ENCODE measurements around the gene MARCHF3. TPM values are rescaled to one million over a fixed set of nuclear protein-coding genes. Genes with fewer than 3 reads are reported as not detected.
"Not testable (repeated sequence)": the region's sequence is repeated elsewhere in the genome, so short reads cannot be mapped to it uniquely, and the experiment has no call there.

The MARCHF3 gene
- total RNA-seq, 4 donors from 2014 or later: 10.7 to 22.9 (median 20.1) TPM

GRCh38 chr5:126853541-126854307, 176.6 kb downstream of the MARCHF3 start:
- not testable (repeated sequence) for H3K9me3 ChIP-seq, H3K36me3 ChIP-seq, H3K27me3 ChIP-seq
- peak in 1 of 2 donors; percentile 35 for TF ChIP-seq POLR2A (IDR thresholded peaks at IDR 0.05)
- Histone ChIP-seq H3K4me1 (peaks cover 0 to 14% (median 3%) of the 10 kb centered on the region in 4 donors), H3K27ac (peak overlapping the region in 3 of 4 donors; percentile 27 to 79 (median 76)), H3K4me3 (peak overlapping the region in 2 of 4 donors; percentile 9 to 26)
- peak in 1 of 3 donors; percentile 48 for DNase-seq

GRCh38 chr5:126852841-126853271, 177.5 kb downstream of the MARCHF3 start:
- H3K36me3 ChIP-seq: no peaks in the 10 kb centered on the region
- peaks cover 0 to 14% (median 3%) of the 10 kb centered on the region in 4 donors for H3K4me1 ChIP-seq
- no peak for DNase-seq
- peak overlapping the region in 3 of 4 donors; percentile 27 to 79 (median 76) for H3K27ac ChIP-seq
- no peak for TF ChIP-seq POLR2A (IDR thresholded peaks at IDR 0.05)
- TF ChIP-seq, protein P1, sequence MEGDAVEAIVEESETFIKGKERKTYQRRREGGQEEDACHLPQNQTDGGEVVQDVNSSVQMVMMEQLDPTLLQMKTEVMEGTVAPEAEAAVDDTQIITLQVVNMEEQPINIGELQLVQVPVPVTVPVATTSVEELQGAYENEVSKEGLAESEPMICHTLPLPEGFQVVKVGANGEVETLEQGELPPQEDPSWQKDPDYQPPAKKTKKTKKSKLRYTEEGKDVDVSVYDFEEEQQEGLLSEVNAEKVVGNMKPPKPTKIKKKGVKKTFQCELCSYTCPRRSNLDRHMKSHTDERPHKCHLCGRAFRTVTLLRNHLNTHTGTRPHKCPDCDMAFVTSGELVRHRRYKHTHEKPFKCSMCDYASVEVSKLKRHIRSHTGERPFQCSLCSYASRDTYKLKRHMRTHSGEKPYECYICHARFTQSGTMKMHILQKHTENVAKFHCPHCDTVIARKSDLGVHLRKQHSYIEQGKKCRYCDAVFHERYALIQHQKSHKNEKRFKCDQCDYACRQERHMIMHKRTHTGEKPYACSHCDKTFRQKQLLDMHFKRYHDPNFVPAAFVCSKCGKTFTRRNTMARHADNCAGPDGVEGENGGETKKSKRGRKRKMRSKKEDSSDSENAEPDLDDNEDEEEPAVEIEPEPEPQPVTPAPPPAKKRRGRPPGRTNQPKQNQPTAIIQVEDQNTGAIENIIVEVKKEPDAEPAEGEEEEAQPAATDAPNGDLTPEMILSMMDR (IDR thresholded peaks at IDR 0.05): no peak
- no peaks in the 10 kb centered on the region for H3K27me3 ChIP-seq
- H3K9me3 ChIP-seq: no peaks in the 10 kb centered on the region
- H3K4me3 ChIP-seq: peak overlapping the region in 1 of 4 donors; percentile 9

DNA sequence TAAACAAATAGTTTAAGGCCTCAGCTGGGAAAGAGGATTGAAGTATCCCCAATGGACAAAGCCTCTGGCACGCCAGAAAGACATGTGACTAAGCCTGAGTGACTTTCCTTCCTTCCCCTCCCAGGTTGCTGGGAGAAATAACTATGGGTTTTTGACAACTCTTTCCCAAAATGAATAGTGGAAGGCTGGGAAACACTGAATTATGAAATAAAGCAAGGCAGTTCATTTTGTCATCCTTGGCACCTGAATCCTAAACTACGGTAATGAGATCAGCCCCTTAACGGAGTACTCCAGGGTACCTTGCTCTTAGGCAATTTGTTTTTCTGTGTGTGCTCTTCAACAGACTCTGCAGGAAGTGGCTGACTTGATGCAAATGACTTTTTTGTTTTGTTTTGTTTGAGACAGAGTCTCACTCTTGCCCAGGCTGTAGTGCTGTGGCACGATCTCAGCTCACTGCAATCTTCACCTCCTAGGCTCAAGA, 178.2 kb downstream of the MARCHF3 start:
- no peaks in the 10 kb centered on the region for H3K27me3 ChIP-seq
- TF ChIP-seq, protein P1 (IDR thresholded peaks at IDR 0.05): no peak
- TF ChIP-seq POLR2A (IDR thresholded peaks at IDR 0.05): no peak
- no peak overlapping the region for H3K4me3 ChIP-seq
- H3K4me1 ChIP-seq: peaks cover 0 to 14% (median 3%) of the 10 kb centered on the region in 4 donors
- peak in 1 of 3 donors; percentile 34 for DNase-seq
- no peaks in the 10 kb centered on the region for H3K9me3 ChIP-seq
- H3K27ac ChIP-seq: peak overlapping the region in 3 of 4 donors; percentile 31 to 79 (median 76)
- no peaks in the 10 kb centered on the region for H3K36me3 ChIP-seq

GRCh38 chr5:126851501-126852011, 178.8 kb downstream of the MARCHF3 start:
- Histone ChIP-seq H3K27ac (peak overlapping the region in 3 of 4 donors; percentile 31 to 79 (median 76)), H3K4me1 (peaks cover 0 to 14% (median 6%) of the 10 kb centered on the region in 4 donors), H3K9me3 (no peaks in the 10 kb centered on the region), H3K36me3 (no peaks in the 10 kb centered on the region), H3K27me3 (no peaks in the 10 kb centered on the region), H3K4me3 (no peak overlapping the region)
- DNase-seq: peak in 1 of 3 donors; percentile 52
- TF ChIP-seq, protein P1 (IDR thresholded peaks at IDR 0.05): no peak
- TF ChIP-seq POLR2A (IDR thresholded peaks at IDR 0.05): no peak

- Histone ChIP-seq H3K4me3 (no peak overlapping the region), H3K9me3 (no peaks in the 10 kb centered on the region), H3K27ac (no peak overlapping the region), H3K4me1 (peaks cover 0 to 17% (median 10%) of the 10 kb centered on the region in 4 donors), H3K27me3 (no peaks in the 10 kb centered on the region), H3K36me3 (no peaks in the 10 kb centered on the region)
- no peak for DNase-seq
- TF ChIP-seq POLR2A (IDR thresholded peaks at IDR 0.05): no peak
- TF ChIP-seq, protein P1 (IDR thresholded peaks at IDR 0.05): no peak
These were observed 181.2 kb downstream of the MARCHF3 start for GRCh38 chr5:126849101-126849678.
